HG03025 (cell line): Measurements from ENCODE around the gene KIR2DL3.
"Not testable (repeated sequence)": the region's sequence is repeated elsewhere in the genome, so short reads cannot be mapped to it uniquely, and the experiment has no call there.

ENCODE experiments used
- ATAC-seq: cut with Tn5 transposase; IDR thresholded peaks from one replicate; pipeline ENCODE4 v1.9.1; 2021; ENCODE audit warnings: mild to moderate bottlenecking, moderate library complexity; ENCODE audit not compliant: unreplicated experiment, low FRiP score

Gene KIR2DL3

DNA sequence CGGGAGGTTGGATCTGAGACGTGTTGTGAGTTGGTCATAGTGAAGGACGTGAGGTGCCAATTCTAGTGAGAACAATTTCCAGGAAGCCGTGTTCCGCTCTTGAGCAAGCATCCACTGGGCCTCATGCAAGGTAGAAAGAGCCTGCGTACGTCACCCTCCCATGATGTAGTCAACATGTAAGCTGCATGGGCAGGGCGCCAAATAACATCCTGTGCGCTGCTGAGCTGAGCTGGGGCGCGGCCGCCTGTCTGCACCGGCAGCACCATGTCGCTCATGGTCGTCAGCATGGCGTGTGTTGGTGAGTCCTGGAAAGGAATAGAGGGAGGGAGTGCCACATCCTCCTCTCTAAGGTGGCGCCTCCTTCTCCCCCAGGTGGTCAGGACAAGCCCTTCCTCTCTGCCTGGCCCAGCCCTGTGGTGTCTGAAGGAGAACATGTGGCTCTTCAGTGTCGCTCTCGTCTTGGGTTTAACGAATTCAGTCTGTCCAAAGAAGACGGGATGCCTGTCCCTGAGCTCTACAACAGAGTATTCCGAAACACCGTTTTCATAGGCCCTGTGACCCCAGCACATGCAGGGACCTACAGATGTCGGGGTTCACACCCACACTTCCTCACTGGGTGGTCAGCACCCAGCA lies 47.9 kb downstream of the KIR2DL3 start:
- ATAC-seq: not testable (repeated sequence)

DNA sequence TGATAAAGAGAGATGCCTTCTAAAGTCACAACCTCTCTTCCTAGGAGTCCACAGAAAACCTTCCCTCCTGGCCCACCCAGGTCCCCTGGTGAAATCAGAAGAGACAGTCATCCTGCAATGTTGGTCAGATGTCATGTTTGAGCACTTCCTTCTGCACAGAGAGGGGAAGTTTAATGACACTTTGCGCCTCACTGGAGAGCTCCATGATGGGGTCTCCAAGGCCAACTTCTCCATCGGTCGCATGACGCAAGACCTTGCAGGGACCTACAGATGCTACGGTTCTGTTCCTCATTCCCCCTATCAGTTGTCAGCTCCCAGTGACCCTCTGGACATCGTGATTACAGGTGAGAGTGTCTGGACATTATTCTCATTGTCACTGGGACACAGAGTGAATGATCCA lies 49.8 kb downstream of the KIR2DL3 start:
- ATAC-seq: not testable (repeated sequence)

- ATAC-seq: no peak
Observed at GRCh38 chr19:54790711-54791110, 52.4 kb downstream of the KIR2DL3 start.

DNA sequence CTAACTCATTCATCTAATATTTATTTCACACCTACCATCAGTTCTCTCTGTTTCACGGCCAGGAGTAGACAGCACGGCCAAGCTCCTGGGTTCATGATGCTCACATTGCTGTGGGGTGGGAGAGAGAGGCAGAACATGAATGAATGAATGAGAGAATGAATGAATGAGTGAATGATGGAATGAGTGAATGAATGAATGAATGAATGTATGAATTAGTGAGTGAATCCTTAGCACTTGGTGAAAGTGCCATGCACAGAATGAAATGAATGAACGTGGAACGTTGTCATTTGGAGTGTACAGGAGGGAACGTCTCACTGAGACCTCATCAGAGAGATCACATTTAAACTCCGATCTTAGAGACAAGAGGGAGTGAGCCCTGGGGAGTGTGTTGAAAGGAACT lies 53.2 kb downstream of the KIR2DL3 start:
- no peak for ATAC-seq

DNA sequence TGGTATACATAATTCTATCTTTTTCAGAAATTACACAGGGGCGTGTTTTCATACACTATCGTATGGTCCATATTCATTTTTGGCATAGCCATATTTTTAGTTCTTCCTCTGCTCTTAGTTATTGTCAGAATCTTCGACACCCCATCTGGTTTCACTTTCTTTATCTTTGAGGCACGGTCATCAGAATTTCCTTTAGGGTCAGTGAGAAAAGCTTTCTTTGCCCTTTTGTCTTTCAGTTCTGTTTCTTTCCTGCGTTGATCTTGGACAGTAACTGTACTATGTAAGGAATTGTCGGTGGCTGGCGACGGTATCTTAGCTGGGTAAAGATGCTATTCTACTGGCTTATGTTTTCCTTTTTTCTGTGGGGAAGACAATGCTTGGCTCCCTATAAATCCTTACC lies 54.5 kb downstream of the KIR2DL3 start:
- no peak for ATAC-seq

DNA sequence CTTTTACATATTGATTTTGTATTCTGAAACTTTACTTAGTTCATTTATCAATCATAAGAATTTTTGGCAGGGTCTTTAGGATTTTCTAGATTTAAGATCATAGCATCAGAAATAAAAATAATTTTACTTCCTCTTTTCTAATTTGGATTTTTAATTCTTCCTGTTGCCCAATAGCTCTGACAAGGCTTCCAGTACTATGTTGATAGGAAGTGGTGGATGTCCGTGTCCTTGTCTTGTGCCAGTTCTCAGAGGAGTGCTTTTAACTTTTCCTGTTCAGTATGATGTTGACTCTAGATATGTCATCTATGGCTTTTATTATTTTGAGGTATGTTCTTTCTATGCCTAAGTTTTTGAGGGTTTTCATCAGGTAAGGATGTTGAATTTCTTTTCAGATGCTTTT lies 57.4 kb downstream of the KIR2DL3 start:
- no peak for ATAC-seq
